HUES64 (cell line): ENCODE results near the gene ACTL7B. TPM values are rescaled to one million over a fixed set of nuclear protein-coding genes. Genes with fewer than 3 reads are reported as not detected.
"Not testable (repeated sequence)": the region's sequence is repeated elsewhere in the genome, so short reads cannot be mapped to it uniquely, and the experiment has no call there.

Source experiments
- H3K27ac ChIP-seq: 2 replicates; pipeline ENCODE4 v1.7.0; 2013; ENCODE audit warnings: low read depth, low read length, inconsistent platforms
- H3K27me3 ChIP-seq: 2 replicates; pipeline ENCODE4 v1.6.1; 2013; ENCODE audit warnings: mild to moderate bottlenecking, low read length; ENCODE audit not compliant: insufficient read depth
- H3K36me3 ChIP-seq: 2 replicates; pipeline ENCODE4 v1.6.1; 2013; ENCODE audit warnings: mild to moderate bottlenecking, low read length; ENCODE audit not compliant: insufficient read depth
- H3K4me1 ChIP-seq: 2 replicates; pipeline ENCODE4 v1.6.1; 2013; ENCODE audit warnings: mild to moderate bottlenecking, low read length, moderate library complexity; ENCODE audit not compliant: insufficient read depth
- H3K4me3 ChIP-seq: 2 replicates; pipeline ENCODE4 v1.5.1; 2013; ENCODE audit warnings: mild to moderate bottlenecking, low read length, moderate library complexity
- H3K9ac ChIP-seq: 2 replicates; pipeline ENCODE4 v1.6.1; 2013; ENCODE audit warnings: mild to moderate bottlenecking, low read depth, low read length
- H3K9me3 ChIP-seq: 2 replicates; pipeline ENCODE4 v1.6.1; 2013; ENCODE audit warnings: low read depth, low read length; ENCODE audit not compliant: insufficient read depth
- WGBS: fragments of 150-250, 120-280 bp; methylation state at CpG from one replicate; pipeline ENCODE4 v1.1.7; 2013; ENCODE audit warnings: missing lambda C conversion rate; 5-methylcytosine and 5-hydroxymethylcytosine counted together
- polyA plus RNA-seq, 2 experiments: library from polyadenylated mRNA; stranded (reverse); fragments of 50-300 nt; gene quantifications; one replicate each; pipeline ENCODE4 v1.2.3, GENCODE V29; 2013

Gene ACTL7B, protein sequence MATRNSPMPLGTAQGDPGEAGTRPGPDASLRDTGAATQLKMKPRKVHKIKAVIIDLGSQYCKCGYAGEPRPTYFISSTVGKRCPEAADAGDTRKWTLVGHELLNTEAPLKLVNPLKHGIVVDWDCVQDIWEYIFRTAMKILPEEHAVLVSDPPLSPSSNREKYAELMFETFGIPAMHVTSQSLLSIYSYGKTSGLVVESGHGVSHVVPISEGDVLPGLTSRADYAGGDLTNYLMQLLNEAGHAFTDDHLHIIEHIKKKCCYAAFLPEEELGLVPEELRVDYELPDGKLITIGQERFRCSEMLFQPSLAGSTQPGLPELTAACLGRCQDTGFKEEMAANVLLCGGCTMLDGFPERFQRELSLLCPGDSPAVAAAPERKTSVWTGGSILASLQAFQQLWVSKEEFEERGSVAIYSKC
- polyA plus RNA-seq (2013, experiment 1 of 2): not detected
- polyA plus RNA-seq (2013, experiment 2 of 2): not detected

DNA sequence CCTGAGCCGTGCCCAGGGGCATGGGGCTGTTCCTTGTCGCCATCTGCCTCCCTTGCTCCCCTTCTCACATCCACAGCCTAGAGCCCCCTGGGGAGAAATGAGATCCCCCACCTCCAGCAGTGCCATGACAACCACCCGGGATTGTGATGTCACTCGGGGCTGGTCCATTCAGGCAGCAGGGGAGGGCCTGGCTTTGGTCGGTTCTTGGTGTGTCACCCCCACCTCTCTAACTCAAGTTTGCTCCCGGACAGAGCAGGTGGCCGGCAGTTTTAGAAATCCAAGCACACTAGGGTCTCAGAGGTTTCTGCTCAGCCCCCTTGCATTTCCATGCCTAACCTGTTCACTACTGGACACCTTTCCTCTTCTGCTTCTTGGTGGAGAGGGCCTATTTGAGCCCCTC is at the start of gene ACTL7B:
Gene ACTL7B (minus strand): TSS at position 99 of the 400 bp plus-strand sequence. CDS start 56 bp downstream, at position 43.
- Histone ChIP-seq H3K36me3 (no peaks in the 10 kb centered on the region), H3K4me1 (no peaks in the 10 kb centered on the region), H3K9me3 (no peaks in the 10 kb centered on the region), H3K27ac (no peak within 1 kb of the TSS), H3K27me3 (no peaks in the 10 kb centered on the region), H3K9ac (no peak within 1 kb of the TSS), H3K4me3 (no peak within 1 kb of the TSS)
- 93% methylated on average over 7 of the region's 7 CpGs for whole genome bisulfite sequencing

DNA sequence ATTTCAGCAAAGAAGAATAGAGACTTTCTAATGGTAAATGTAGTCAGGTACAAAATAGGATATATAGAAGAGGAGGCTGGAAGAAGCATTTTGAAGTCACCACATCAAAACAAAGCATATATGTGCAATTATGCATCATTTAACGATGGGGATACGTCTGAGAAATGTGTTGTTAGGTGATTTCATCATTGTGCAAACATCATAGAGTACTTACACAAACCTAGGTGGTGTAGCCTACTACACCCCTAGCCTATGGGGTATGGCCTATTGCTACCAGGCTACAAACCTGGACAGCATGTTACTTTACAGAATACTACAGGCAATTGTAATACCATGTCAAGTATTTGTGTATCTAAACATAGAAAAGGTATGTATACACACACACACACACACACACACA is 49.7 kb upstream of the ACTL7B start:
- H3K4me1 ChIP-seq: no peaks in the 10 kb centered on the region
- no peak overlapping the region for H3K27ac ChIP-seq
- H3K36me3 ChIP-seq: peaks cover 95% of the 10 kb centered on the region
- H3K9ac ChIP-seq: no peak overlapping the region
- H3K27me3 ChIP-seq: no peaks in the 10 kb centered on the region
- H3K9me3 ChIP-seq: no peaks in the 10 kb centered on the region
- no peak overlapping the region for H3K4me3 ChIP-seq
- no CpG with 5 or more reads among the region's 2 CpGs for WGBS

DNA sequence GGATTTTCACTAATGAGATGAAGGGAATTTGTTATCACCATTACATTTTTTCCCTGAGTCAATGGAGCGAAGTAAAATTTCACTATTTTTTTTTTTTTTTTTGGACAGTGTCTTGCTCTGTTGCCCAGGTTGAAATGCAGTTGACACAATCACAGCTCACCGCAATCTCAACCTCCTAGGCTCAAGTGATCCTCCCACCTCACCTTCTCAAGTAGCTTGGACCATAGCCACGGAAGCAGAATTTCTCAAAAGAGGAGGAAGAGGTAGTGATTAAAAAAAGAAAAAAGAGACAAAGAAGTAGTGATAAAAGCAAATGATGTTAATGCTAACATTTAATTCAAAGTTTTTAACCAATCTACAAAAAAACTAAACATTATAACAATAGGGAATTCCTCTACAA is 48.4 kb upstream of the ACTL7B start:
- H3K4me3 ChIP-seq: no peak overlapping the region
- peaks cover 95% of the 10 kb centered on the region for H3K36me3 ChIP-seq
- WGBS: 100% methylated on average over 2 of the region's 3 CpGs

DNA sequence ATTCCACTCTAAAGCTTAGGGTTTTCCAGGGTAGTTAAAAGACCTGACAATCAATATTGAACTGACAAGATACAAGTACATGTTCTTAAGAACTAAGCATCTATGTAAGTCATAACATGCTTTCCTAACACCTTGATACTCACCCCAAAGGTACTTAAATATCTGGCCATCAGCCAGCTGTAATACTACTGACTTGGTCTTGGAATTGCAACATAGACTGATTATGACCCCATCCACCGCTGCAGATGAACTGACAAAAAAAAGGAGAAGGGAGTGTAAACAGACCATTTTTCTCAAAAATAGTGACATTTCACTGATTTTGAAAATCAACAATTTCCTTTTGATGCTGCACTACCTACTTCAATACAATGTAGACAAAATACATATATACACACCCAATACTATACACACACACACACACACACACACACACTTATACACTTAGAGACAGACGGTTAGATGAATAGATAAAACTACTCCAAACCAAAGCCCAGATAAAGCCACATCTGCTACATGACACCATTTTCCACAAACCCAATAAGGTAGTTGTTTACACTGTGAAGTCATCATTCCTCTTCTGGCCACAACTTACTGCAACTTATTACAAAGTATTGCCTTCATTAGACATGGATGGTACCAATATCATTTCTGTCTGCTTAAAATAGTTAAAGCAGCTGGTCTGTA is 47.8 kb upstream of the ACTL7B start:
- Histone ChIP-seq H3K4me3 (no peak overlapping the region), H3K27ac (no peak overlapping the region), H3K9ac (no peak overlapping the region), H3K36me3 (peaks cover 96% of the 10 kb centered on the region), H3K27me3 (no peaks in the 10 kb centered on the region), H3K4me1 (no peaks in the 10 kb centered on the region), H3K9me3 (no peaks in the 10 kb centered on the region)
- 98% methylated on average over 2 of the region's 2 CpGs for WGBS

More for the DNA sequence above, 48.4 kb upstream of the ACTL7B start:
- Histone ChIP-seq H3K27me3 (no peaks in the 10 kb centered on the region), H3K9me3 (no peaks in the 10 kb centered on the region), H3K27ac (no peak overlapping the region), H3K4me1 (no peaks in the 10 kb centered on the region), H3K9ac (no peak overlapping the region)

DNA sequence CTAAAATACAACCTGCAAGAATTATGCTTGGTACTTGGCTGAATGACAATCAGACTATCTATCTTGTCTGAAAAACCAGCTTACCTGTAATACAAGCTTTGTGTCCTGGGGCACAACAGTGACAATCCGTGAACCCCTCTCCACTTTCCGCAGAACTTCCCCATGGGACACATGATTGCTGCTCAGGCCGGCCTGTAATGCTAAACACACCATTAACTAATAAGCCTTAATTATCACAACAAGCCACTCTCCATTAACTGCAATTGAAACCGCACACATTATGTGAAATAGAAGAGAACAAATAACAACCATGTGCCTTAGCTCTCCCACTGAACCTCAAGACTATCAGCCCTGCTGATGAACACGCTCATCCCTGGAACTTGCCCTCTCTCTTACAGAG is 44.4 kb upstream of the ACTL7B start:
- 98% methylated on average over 5 of the region's 5 CpGs for WGBS
- peaks cover 96% of the 10 kb centered on the region for H3K36me3 ChIP-seq
- H3K9ac ChIP-seq: no peak overlapping the region
- H3K4me3 ChIP-seq: no peak overlapping the region
- H3K27ac ChIP-seq: no peak overlapping the region
- H3K4me1 ChIP-seq: no peaks in the 10 kb centered on the region
- no peaks in the 10 kb centered on the region for H3K27me3 ChIP-seq
- H3K9me3 ChIP-seq: no peaks in the 10 kb centered on the region

DNA sequence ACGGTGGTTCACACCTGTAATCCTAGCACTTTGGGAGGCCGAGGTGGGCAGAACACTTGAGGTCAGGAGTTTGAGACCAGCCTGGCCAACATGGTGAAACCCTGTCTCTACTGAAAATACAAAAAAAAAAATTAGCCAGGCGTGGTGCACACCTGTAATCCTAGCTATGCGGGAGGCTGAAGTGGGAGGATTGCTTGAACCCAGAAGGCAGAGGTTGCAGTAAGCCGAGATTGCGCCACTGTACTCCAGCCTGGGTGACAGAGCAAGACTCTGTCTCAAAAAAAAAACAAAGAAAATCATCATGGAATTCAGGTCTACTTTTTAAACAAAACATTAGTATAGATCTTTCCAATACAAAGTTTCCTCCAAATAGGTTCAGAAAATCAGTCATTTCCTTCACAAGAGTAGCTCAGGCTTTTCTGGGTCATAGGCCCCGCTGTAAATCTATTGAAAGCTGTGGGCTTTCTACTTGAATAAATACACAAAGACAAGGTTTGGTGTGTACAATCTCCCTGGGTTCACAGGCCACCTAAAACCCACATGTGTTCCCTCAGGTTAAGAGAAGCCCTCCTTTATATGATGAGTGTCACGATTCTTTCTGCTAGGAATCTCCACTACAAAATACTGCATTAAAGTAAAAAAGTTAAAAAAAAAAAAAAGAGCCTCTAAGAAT is 43.4 kb upstream of the ACTL7B start:
- not testable (repeated sequence) for H3K4me3 ChIP-seq, H3K27ac ChIP-seq, H3K9me3 ChIP-seq, H3K27me3 ChIP-seq, H3K4me1 ChIP-seq, H3K9ac ChIP-seq
- peaks cover 96% of the 10 kb centered on the region for H3K36me3 ChIP-seq
- WGBS: 95% methylated on average over 8 of the region's 8 CpGs

DNA sequence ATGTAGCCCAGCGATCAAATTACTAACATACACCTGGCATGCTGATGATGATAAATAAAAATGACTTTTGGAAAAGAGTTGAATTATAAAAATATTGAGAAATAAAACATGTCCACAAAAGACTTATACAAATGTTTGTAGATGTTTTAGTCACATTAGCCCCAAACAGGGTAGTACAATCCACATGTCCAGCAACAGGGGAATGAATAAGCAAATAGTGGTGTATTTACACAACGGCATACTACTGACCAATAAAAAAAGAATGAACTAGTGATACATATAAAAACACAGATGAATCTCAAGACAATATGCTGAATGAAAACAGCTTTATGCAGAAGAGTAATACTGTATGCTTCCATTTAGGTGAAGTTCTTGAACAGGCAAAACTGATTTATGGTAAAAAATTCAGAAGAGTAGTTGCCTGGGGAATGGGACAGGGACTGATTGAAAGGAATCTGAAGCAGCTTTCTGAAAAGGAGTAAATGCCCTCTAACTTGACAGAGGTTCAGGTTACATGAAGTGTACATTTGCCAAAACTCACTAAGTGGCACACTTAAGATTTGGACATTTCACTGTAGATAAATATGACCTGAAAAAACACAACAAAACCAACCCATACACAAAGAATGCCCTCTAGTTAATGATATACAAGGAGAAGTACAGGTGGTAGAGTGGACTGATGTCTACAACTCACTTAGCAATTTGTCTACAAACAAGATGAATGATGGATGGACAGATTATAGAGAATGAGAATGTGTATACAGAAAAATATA is 41.7 kb upstream of the ACTL7B start:
- Histone ChIP-seq H3K4me1 (no peaks in the 10 kb centered on the region), H3K27me3 (no peaks in the 10 kb centered on the region), H3K27ac (no peak overlapping the region), H3K9me3 (no peaks in the 10 kb centered on the region), H3K9ac (no peak overlapping the region), H3K36me3 (peaks cover 97% of the 10 kb centered on the region), H3K4me3 (no peak overlapping the region)
- WGBS: 100% methylated on average over 1 of the region's 2 CpGs

DNA sequence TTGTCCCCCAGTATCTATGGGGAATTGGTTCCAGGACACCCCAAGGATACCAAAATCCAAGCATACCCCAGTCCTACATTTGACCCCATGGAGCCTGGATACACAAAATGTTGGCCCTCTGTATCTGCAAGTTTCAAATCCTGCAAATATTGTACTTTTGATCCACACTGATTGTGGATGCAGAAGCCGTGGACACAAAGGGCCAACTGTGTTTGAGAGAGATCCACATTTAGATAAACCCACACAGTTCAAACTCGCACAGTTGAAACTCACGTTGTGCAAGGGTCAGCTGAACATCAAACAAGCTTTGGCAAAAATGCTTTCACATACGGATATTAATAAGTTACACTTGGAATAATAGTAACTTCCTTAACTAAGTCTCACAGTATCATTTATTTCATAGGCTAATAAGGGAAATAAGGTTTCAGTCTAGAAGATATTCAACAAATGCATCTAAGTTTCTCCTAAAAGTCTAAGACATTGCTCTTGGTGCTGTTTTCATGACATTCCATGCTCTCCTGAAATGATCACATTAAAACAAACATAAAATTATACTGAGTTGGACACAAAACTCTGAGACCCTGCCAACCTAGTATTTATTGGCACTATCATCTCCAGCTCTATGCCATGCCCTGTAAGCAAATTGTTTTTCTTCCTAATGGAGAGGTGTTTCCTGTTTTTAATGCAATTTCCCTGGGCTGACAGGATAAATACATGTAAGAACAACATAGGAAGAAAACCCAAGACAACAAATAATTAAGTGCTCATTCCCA is 38.6 kb upstream of the ACTL7B start:
- 94% methylated on average over 4 of the region's 4 CpGs for WGBS
- Histone ChIP-seq H3K4me1 (no peaks in the 10 kb centered on the region), H3K4me3 (no peak overlapping the region), H3K27ac (no peak overlapping the region), H3K36me3 (peaks cover 99% of the 10 kb centered on the region), H3K9me3 (no peaks in the 10 kb centered on the region), H3K27me3 (no peaks in the 10 kb centered on the region), H3K9ac (no peak overlapping the region)

DNA sequence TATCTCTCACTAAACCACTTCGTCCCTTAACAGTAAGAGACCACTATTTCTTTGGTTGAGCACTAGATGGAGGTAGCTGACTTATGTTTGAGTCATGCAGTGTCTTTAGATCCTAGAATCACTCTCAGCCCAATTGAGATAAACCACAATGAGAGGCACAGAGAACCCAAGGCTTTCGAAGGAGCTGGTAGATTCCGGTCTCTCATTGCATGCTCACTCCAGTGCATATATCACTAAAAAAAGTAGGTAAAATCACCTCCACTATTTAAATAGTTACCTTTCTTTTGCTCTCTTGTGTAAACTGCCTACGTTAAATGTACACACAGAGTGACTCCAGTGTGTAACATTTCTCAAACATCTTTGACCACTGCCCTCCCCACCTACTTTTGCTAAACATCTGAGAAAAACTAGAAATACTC is 33.9 kb upstream of the ACTL7B start:
- H3K27ac ChIP-seq: no peak overlapping the region
- no peaks in the 10 kb centered on the region for H3K9me3 ChIP-seq
- no peaks in the 10 kb centered on the region for H3K27me3 ChIP-seq
- 99% methylated on average over 4 of the region's 4 CpGs for WGBS
- peaks cover 87% of the 10 kb centered on the region for H3K36me3 ChIP-seq
- H3K9ac ChIP-seq: no peak overlapping the region
- no peak overlapping the region for H3K4me3 ChIP-seq
- no peaks in the 10 kb centered on the region for H3K4me1 ChIP-seq

DNA sequence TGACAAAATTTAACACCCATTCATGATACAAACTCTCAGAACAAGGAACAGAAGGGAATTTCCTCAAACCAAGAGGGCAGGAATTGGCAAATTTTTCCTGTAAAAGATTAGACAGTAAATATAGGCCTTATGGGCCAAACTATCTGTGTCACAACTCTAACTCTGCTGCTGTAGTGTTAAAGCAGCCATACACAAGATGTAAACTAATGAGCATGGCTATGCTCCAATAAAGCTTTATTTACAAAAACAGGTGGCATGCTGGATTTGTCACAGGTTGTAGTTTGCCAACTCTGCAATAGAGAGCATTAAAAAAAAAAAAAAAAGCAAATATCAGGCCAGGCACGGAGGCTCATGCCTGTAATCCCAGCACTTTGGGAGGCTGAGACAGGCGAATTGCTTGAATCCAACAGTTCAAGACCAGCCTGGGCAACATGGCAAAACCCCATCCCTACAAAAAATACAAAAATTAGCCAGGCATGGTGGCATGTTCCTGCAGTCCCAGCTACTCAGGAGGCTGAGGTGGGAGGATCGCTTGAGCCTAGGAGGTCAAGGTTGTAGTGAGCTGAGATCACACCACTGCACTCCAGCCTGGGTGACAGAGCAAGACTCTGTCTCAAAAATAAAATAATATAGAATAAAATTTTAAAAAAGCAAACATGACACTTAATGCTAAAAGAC is 30.9 kb upstream of the ACTL7B start:
- not testable (repeated sequence) for H3K9me3 ChIP-seq, H3K27ac ChIP-seq, H3K27me3 ChIP-seq, H3K4me1 ChIP-seq, H3K4me3 ChIP-seq, H3K9ac ChIP-seq
- peaks cover 74% of the 10 kb centered on the region for H3K36me3 ChIP-seq
- WGBS: 95% methylated on average over 3 of the region's 3 CpGs
